ENCODE results near the gene TAMALIN.

Gene TAMALIN

DNA sequence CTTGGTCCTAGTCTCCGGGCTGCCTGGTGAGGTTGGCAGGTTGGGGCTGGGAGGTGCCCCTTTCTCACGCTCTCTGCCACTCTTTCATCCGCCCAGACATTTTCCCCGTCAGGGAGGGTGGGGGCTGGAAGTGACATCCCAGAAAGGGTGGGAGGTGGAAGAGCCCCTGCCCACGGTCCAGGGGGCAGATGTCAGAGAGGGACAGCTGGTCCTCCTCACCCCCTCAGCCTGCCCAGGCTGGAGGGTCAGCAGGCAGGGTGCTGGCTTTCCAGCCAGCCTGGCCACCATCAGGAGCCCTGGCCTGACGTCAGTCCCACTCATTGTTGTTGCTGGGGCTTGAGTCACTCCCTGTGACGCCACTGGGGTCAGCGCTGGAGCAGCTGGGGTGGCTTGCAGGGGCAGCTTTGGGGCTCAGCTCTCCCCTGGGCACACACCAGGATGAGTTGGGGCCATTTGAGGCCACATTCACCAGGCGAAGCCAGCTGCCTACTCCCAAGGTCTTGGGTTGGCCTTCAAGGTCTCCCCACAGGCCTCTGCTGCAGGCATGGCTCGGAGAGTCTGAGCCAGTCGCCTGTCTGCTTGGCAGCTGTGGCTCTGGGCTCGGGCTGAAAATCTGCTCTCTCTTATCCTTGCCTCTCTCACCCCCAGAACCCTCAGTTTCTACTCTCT lies 57.4 kb downstream of the TAMALIN start:
- Histone ChIP-seq H3K4me3 (ENCODE audit: control insufficient read depth in 1 of 7, extremely low read depth in 1 of 7, insufficient read depth in 4 of 7, low read depth in 2 of 7, low read length in 6 of 7) (no peak overlapping the region), H3K27me3 (replicated peaks in 2 of 5; ENCODE audit: control insufficient read depth in 4 of 5, insufficient read depth in 5 of 5, low read length in 4 of 5) (no peaks in the 10 kb centered on the region), H3K36me3 (ENCODE audit: control insufficient read depth in 4 of 4, insufficient read depth in 4 of 4, low read length in 3 of 4) (no peaks in the 10 kb centered on the region), H3K27ac (ENCODE audit: insufficient read depth in 1 of 2, low read depth in 1 of 2, low read length in 2 of 2, poor library complexity in 1 of 2, severe bottlenecking in 2 of 2) (no peak overlapping the region), H3K4me1 (ENCODE audit: control extremely low read depth in 1 of 4, control insufficient read depth in 4 of 4, insufficient read depth in 4 of 4, low read length in 3 of 4) (peaks cover 0 to 3% (median 2%) of the 10 kb centered on the region in 4 experiments), H3K9me3 (ENCODE audit: control extremely low read depth in 1 of 5, control insufficient read depth in 4 of 5, insufficient read depth in 2 of 5, low read depth in 1 of 5, low read length in 4 of 5) (no peaks in the 10 kb centered on the region)
- 96% methylated on average over 8 of the region's 12 CpGs for WGBS (ENCODE audit: insufficient coverage)
- ChIA-PET POLR2A (interaction anchor here (0.6 to 1.3 kb wide), 2 partner anchors 11 to 26 kb away, joined by 3 to 4 read pairs; no protein-coding TSS in a partner anchor), CTCF (interaction anchor here (1.2 to 31.9 kb wide), 2 partner anchors 14 to 38 kb away, joined by 3 to 661 read pairs; no protein-coding TSS in a partner anchor)
- no peak for DNase-seq
